GM23338 (cell line): ENCODE results near the gene AGAP3. TPM values are rescaled to one million over a fixed set of nuclear protein-coding genes. Genes with fewer than 3 reads are reported as not detected.

Experiments
- ATAC-seq: fragments of 200-7000 bp; cut with Tn5 transposase; 3 replicates; pipeline ENCODE4 v1.9.1; 2020
- DNase-seq: peaks from one replicate; pipeline ENCODE4 v3.0.0-alpha.2; 2015; ENCODE audit warnings: low spot score
- H2AFZ ChIP-seq: fragments of 200-600 bp; sonication (generic); 2 replicates; pipeline ENCODE4 v1.8.0; 2016; ENCODE audit warnings: antibody characterized with exemption, mild to moderate bottlenecking, moderate library complexity
- H3F3A ChIP-seq: fragments of 200-600 bp; sonication (generic); replicated peaks from 2 replicates; pipeline ENCODE4 v1.8.0; 2017; ENCODE audit warnings: antibody characterized with exemption, mixed run types, low read depth
- H3K27ac ChIP-seq: fragments of 200-600 bp; sonication (generic); 2 replicates; pipeline ENCODE4 v1.6.1; 2016; ENCODE audit warnings: low read depth
- H3K27me3 ChIP-seq: fragments of 200-600 bp; sonication (generic); 2 replicates; pipeline ENCODE4 v1.8.0; 2016; ENCODE audit warnings: mild to moderate bottlenecking, mixed run types, moderate library complexity; ENCODE audit not compliant: insufficient read depth
- H3K36me3 ChIP-seq: fragments of 200-600 bp; sonication (generic); 2 replicates; pipeline ENCODE4 v1.8.0; 2016; ENCODE audit warnings: mild to moderate bottlenecking; ENCODE audit not compliant: insufficient read depth
- H3K4me1 ChIP-seq: fragments of 200-600 bp; sonication (generic); 2 replicates; pipeline ENCODE4 v1.8.0; 2016; ENCODE audit warnings: mild to moderate bottlenecking, moderate library complexity; ENCODE audit not compliant: insufficient read depth
- H3K4me2 ChIP-seq: fragments of 200-600 bp; sonication (generic); 2 replicates; pipeline ENCODE4 v1.7.1; 2017; ENCODE audit warnings: mixed run types
- H3K4me3 ChIP-seq: fragments of 200-600 bp; sonication (generic); 2 replicates; pipeline ENCODE4 v1.6.1; 2016; ENCODE audit warnings: mixed run types
- H3K79me2 ChIP-seq: fragments of 200-600 bp; sonication (generic); replicated peaks from 2 replicates; pipeline ENCODE4 v1.8.0; 2017; ENCODE audit warnings: mild to moderate bottlenecking; ENCODE audit not compliant: insufficient read depth
- H3K9me2 ChIP-seq: fragments of 200-600 bp; sonication (generic); 2 replicates; pipeline ENCODE4 v1.8.0; 2017; ENCODE audit not compliant: insufficient read depth
- H4K20me1 ChIP-seq: fragments of 200-600 bp; sonication (generic); replicated peaks from 2 replicates; pipeline ENCODE4 v1.8.0; 2017; ENCODE audit warnings: mild to moderate bottlenecking; ENCODE audit not compliant: insufficient read depth
- H3K27ac Mint-ChIP-seq: 2 replicates; pipeline ENCODE4 v1.8.0; 2020; ENCODE audit warnings: inconsistent platforms, mild to moderate bottlenecking, moderate library complexity, mixed read lengths
- H3K27me3 Mint-ChIP-seq: 3 replicates; pipeline ENCODE4 v1.8.0; 2022; ENCODE audit warnings: low read depth, mild to moderate bottlenecking, moderate library complexity, mixed read lengths, inconsistent platforms; ENCODE audit not compliant: insufficient read depth, poor library complexity
- H3K36me3 Mint-ChIP-seq: 3 replicates; pipeline ENCODE4 v1.8.0; 2021; ENCODE audit warnings: low read depth, mild to moderate bottlenecking, inconsistent platforms, moderate library complexity, mixed read lengths
- H3K4me1 Mint-ChIP-seq: 3 replicates; pipeline ENCODE4 v1.8.0; 2020; ENCODE audit warnings: mild to moderate bottlenecking, inconsistent platforms, mixed read lengths
- H3K4me3 Mint-ChIP-seq: 3 replicates; pipeline ENCODE4 v1.8.0; 2021; ENCODE audit warnings: moderate library complexity, mild to moderate bottlenecking, inconsistent platforms, mixed read lengths
- H3K9me3 Mint-ChIP-seq: 3 replicates; pipeline ENCODE4 v1.8.0; 2020; ENCODE audit warnings: moderate library complexity, mild to moderate bottlenecking, inconsistent platforms, mixed read lengths
- CREB1 ChIP-seq: fragments of 250-450 bp; sonication (Bioruptor Pico); IDR thresholded peaks from 2 replicates; pipeline ENCODE4 v1.5.0; 2020; ENCODE audit warnings: low read depth, mild to moderate bottlenecking, moderate library complexity
- ETS1 ChIP-seq: IDR thresholded peaks from 2 replicates; pipeline ENCODE4 v1.6.1; 2016; ENCODE audit warnings: antibody characterized with exemption
- EZH2 ChIP-seq: fragments of 200-600 bp; sonication (generic); IDR thresholded peaks from one replicate; pipeline ENCODE4 v1.8.0; 2017; ENCODE audit warnings: antibody characterized with exemption, mild to moderate bottlenecking, low read depth; ENCODE audit not compliant: unreplicated experiment
- EZH2phosphoT487 ChIP-seq: fragments of 200-600 bp; sonication (generic); IDR thresholded peaks from one replicate; pipeline ENCODE4 v1.8.1; 2018; ENCODE audit warnings: antibody characterized with exemption; ENCODE audit not compliant: unreplicated experiment
- JUNB ChIP-seq: IDR thresholded peaks from one replicate; pipeline ENCODE4 v1.6.1; 2016; ENCODE audit warnings: antibody characterized with exemption; ENCODE audit not compliant: unreplicated experiment
- NANOG ChIP-seq: IDR thresholded peaks from 2 replicates; pipeline ENCODE4 v1.6.1; 2016; ENCODE audit warnings: antibody characterized with exemption, borderline replicate concordance
- POLR2AphosphoS5 ChIP-seq: IDR thresholded peaks from 2 replicates; pipeline ENCODE4 v1.6.1; 2016; ENCODE audit warnings: antibody characterized with exemption, low read depth
- STAT1 ChIP-seq: IDR thresholded peaks from one replicate; pipeline ENCODE4 v1.6.1; 2016; ENCODE audit warnings: antibody characterized with exemption; ENCODE audit not compliant: unreplicated experiment
- polyA plus RNA-seq: library from polyadenylated mRNA; unstranded; fragments of >200 nt; fragmentation: Nextera tagmentation; extraction: Ambion mirVana; gene quantifications from 2 replicates; pipeline ENCODE4 v1.2.1, GENCODE V29; 2016
- total RNA-seq: library from RNA; depleted of rRNA; stranded (reverse); fragments of >200 nt; shearing (Covaris generic); gene quantifications from 2 replicates; pipeline ENCODE4 v1.2.3, GENCODE V29; 2014
- TF ChIP-seq, protein P1 (sequence below): IDR thresholded peaks from one replicate; pipeline ENCODE4 v1.6.1; 2018; ENCODE audit warnings: antibody characterized with exemption; ENCODE audit not compliant: unreplicated experiment
- TF ChIP-seq, protein P2 (sequence below): fragments of 250-450 bp; sonication (Bioruptor Pico); IDR thresholded peaks from 2 replicates; pipeline ENCODE4 v1.5.0; 2020; ENCODE audit warnings: mild to moderate bottlenecking, moderate library complexity

AGAP3 gene
- total and polyA plus RNA-seq, 2 experiments from 2014 or later = 24.0 to 39.2 TPM

DNA sequence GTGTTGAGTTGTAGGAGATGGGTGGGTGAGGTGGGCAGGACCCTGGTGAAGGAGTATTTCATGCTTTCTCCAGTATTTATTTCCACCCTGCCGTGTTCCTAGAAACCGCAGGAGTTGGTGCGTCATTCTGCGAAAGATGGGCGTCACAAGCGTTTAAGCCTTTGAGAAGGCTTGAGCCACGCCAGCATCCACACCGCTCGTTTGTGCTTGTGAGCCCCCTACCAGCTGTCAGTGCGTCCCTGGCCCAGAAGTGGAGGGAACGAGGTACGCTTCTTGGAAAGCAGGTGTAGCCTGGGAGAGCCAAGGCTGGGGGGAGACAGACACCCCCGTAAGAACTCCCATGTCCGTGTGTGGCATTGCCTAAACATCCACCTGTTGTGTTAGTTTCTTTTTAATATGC lies 5.7 kb downstream of the AGAP3 start:
- H2AFZ ChIP-seq = no peak overlapping the region
- ATAC-seq = no peak
- TF ChIP-seq STAT1 (no peak), JUNB (no peak), NANOG (no peak), ETS1 (no peak)
- TF ChIP-seq, protein P1, sequence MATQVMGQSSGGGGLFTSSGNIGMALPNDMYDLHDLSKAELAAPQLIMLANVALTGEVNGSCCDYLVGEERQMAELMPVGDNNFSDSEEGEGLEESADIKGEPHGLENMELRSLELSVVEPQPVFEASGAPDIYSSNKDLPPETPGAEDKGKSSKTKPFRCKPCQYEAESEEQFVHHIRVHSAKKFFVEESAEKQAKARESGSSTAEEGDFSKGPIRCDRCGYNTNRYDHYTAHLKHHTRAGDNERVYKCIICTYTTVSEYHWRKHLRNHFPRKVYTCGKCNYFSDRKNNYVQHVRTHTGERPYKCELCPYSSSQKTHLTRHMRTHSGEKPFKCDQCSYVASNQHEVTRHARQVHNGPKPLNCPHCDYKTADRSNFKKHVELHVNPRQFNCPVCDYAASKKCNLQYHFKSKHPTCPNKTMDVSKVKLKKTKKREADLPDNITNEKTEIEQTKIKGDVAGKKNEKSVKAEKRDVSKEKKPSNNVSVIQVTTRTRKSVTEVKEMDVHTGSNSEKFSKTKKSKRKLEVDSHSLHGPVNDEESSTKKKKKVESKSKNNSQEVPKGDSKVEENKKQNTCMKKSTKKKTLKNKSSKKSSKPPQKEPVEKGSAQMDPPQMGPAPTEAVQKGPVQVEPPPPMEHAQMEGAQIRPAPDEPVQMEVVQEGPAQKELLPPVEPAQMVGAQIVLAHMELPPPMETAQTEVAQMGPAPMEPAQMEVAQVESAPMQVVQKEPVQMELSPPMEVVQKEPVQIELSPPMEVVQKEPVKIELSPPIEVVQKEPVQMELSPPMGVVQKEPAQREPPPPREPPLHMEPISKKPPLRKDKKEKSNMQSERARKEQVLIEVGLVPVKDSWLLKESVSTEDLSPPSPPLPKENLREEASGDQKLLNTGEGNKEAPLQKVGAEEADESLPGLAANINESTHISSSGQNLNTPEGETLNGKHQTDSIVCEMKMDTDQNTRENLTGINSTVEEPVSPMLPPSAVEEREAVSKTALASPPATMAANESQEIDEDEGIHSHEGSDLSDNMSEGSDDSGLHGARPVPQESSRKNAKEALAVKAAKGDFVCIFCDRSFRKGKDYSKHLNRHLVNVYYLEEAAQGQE = no peak
- H3K27ac ChIP-seq = no peak overlapping the region
- H3K4me1 ChIP-seq = peaks cover 20% of the 10 kb centered on the region
- H3K4me3 Mint-ChIP-seq = no peak overlapping the region
- H3K27me3 Mint-ChIP-seq = peaks cover 36% of the 10 kb centered on the region
- no peaks in the 10 kb centered on the region; the same call in 2 of the 3 replicates for H3K9me3 Mint-ChIP-seq
- H3K4me3 ChIP-seq = no peak overlapping the region
- no peaks in the 10 kb centered on the region for H3K9me2 ChIP-seq
- peaks cover 80% of the 10 kb centered on the region for H4K20me1 ChIP-seq
- peaks cover 17% of the 10 kb centered on the region for H3K36me3 Mint-ChIP-seq
- H3K36me3 ChIP-seq = no peaks in the 10 kb centered on the region
- peaks cover 17% of the 10 kb centered on the region; the same call in 1 of the 2 replicates for H3F3A ChIP-seq
- no peak overlapping the region for H3K27ac Mint-ChIP-seq
- H3K4me2 ChIP-seq = no peak overlapping the region
- DNase-seq = no peak
- peaks cover 32% of the 10 kb centered on the region for H3K27me3 ChIP-seq
- H3K79me2 ChIP-seq = peaks cover 97% of the 10 kb centered on the region
- H3K4me1 Mint-ChIP-seq = peaks cover 38% of the 10 kb centered on the region

DNA sequence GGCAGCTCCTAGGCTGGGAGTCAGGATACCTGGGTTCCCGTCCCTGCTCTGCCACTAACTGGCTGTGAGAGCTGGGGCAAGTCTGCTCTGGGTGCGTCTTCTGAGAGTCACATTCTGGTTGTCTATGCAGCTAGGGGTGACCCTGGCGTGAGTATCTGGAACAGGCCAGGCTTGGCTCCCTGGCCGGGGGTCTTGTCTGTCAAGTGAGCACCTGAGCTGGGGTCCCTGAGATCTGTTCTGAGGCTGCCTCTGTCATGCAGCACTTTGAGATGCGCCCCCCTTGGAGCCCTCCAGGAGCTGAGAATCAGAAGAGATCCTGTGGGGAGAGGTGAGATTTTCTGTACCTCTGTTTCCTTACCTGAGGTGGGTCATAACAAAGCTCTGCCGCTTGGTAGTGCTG lies 7.5 kb downstream of the AGAP3 start:
- Histone ChIP-seq H3K36me3 (no peaks in the 10 kb centered on the region), H4K20me1 (peaks cover 67% of the 10 kb centered on the region)
- TF ChIP-seq STAT1 (no peak), CREB1 (no peak), POLR2AphosphoS5 (no peak), EZH2phosphoT487 (no peak), EZH2 (no peak), ETS1 (no peak)
- TF ChIP-seq, protein P2, sequence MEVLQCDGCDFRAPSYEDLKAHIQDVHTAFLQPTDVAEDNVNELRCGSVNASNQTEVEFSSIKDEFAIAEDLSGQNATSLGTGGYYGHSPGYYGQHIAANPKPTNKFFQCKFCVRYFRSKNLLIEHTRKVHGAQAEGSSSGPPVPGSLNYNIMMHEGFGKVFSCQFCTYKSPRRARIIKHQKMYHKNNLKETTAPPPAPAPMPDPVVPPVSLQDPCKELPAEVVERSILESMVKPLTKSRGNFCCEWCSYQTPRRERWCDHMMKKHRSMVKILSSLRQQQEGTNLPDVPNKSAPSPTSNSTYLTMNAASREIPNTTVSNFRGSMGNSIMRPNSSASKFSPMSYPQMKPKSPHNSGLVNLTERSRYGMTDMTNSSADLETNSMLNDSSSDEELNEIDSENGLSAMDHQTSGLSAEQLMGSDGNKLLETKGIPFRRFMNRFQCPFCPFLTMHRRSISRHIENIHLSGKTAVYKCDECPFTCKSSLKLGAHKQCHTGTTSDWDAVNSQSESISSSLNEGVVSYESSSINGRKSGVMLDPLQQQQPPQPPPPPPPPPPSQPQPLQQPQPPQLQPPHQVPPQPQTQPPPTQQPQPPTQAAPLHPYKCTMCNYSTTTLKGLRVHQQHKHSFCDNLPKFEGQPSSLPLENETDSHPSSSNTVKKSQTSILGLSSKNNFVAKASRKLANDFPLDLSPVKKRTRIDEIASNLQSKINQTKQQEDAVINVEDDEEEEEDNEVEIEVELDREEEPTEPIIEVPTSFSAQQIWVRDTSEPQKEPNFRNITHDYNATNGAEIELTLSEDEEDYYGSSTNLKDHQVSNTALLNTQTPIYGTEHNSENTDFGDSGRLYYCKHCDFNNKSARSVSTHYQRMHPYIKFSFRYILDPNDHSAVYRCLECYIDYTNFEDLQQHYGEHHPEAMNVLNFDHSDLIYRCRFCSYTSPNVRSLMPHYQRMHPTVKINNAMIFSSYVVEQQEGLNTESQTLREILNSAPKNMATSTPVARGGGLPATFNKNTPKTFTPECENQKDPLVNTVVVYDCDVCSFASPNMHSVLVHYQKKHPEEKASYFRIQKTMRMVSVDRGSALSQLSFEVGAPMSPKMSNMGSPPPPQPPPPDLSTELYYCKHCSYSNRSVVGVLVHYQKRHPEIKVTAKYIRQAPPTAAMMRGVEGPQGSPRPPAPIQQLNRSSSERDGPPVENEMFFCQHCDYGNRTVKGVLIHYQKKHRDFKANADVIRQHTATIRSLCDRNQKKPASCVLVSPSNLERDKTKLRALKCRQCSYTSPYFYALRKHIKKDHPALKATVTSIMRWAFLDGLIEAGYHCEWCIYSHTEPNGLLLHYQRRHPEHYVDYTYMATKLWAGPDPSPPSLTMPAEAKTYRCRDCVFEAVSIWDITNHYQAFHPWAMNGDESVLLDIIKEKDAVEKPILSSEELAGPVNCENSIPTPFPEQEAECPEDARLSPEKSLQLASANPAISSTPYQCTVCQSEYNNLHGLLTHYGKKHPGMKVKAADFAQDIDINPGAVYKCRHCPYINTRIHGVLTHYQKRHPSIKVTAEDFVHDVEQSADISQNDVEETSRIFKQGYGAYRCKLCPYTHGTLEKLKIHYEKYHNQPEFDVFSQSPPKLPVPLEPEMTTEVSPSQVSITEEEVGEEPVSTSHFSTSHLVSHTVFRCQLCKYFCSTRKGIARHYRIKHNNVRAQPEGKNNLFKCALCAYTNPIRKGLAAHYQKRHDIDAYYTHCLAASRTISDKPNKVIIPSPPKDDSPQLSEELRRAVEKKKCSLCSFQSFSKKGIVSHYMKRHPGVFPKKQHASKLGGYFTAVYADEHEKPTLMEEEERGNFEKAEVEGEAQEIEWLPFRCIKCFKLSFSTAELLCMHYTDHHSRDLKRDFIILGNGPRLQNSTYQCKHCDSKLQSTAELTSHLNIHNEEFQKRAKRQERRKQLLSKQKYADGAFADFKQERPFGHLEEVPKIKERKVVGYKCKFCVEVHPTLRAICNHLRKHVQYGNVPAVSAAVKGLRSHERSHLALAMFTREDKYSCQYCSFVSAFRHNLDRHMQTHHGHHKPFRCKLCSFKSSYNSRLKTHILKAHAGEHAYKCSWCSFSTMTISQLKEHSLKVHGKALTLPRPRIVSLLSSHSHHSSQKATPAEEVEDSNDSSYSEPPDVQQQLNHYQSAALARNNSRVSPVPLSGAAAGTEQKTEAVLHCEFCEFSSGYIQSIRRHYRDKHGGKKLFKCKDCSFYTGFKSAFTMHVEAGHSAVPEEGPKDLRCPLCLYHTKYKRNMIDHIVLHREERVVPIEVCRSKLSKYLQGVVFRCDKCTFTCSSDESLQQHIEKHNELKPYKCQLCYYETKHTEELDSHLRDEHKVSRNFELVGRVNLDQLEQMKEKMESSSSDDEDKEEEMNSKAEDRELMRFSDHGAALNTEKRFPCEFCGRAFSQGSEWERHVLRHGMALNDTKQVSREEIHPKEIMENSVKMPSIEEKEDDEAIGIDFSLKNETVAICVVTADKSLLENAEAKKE (CRISPR knock-in tag) = no peak

More for the DNA sequence above, 7.5 kb downstream of the AGAP3 start:
- H3K27me3 Mint-ChIP-seq = peaks cover 23% of the 10 kb centered on the region
- H3K4me3 Mint-ChIP-seq = no peak overlapping the region
- Histone ChIP-seq H2AFZ (no peak overlapping the region), H3K4me2 (peak overlapping the region; percentile 26; the same call in 1 of the 2 replicates), H3F3A (peaks cover 9% of the 10 kb centered on the region; the same call in 1 of the 2 replicates), H3K27me3 (peaks cover 15% of the 10 kb centered on the region), H3K27ac (no peak overlapping the region), H3K79me2 (peaks cover 100% of the 10 kb centered on the region), H3K9me2 (no peaks in the 10 kb centered on the region), H3K4me1 (peaks cover 9% of the 10 kb centered on the region), H3K4me3 (no peak overlapping the region)
- peaks cover 25% of the 10 kb centered on the region for H3K36me3 Mint-ChIP-seq
- no peaks in the 10 kb centered on the region; the same call in 2 of the 3 replicates for H3K9me3 Mint-ChIP-seq
- DNase-seq (no peak), ATAC-seq (no peak)
- no peak overlapping the region for H3K27ac Mint-ChIP-seq
- peaks cover 32% of the 10 kb centered on the region for H3K4me1 Mint-ChIP-seq
